IPS-15b (cell line): ENCODE measurements around the gene RPA1.
A peak's percentile ranks its signal among the peaks of the same experiment; 100 is the strongest.

Experiments used
- H3K27me3 ChIP-seq: one replicate; pipeline ENCODE4 v1.6.1; 2013; ENCODE audit warnings: low read length; ENCODE audit not compliant: control insufficient read depth, insufficient read depth
- H3K36me3 ChIP-seq: one replicate; pipeline ENCODE4 v1.6.1; 2013; ENCODE audit warnings: low read length; ENCODE audit not compliant: control insufficient read depth, insufficient read depth
- H3K4me1 ChIP-seq: one replicate; pipeline ENCODE4 v1.6.1; 2013; ENCODE audit warnings: mild to moderate bottlenecking, low read length; ENCODE audit not compliant: control insufficient read depth, insufficient read depth
- H3K4me3 ChIP-seq: one replicate; pipeline ENCODE4 v1.5.1; 2013; ENCODE audit warnings: low read depth, low read length
- H3K9ac ChIP-seq: one replicate; pipeline ENCODE4 v1.6.1; 2013; ENCODE audit warnings: low read depth, mild to moderate bottlenecking, low read length
- H3K9me3 ChIP-seq: one replicate; pipeline ENCODE4 v1.6.1; 2013; ENCODE audit warnings: mild to moderate bottlenecking, low read length; ENCODE audit not compliant: control insufficient read depth, insufficient read depth

The RPA1 gene

GRCh38 chr17:1829592-1830257 lies at the start of gene RPA1, which contains the start of gene SMYD4:
Gene RPA1, plus strand, starts transcription at chr17:1830005. Its CDS starts 89 bp downstream, at chr17:1830094.
Gene SMYD4, minus strand, starts transcription at chr17:1829902. Its CDS starts 1,908 bp downstream, at chr17:1827994.
- Histone ChIP-seq H3K9me3 (no peaks in the 10 kb centered on the region), H3K9ac (peak within 1 kb of the TSS; percentile 93), H3K4me1 (no peaks in the 10 kb centered on the region), H3K27me3 (no peaks in the 10 kb centered on the region), H3K36me3 (peaks cover 2% of the 10 kb centered on the region), H3K4me3 (peak within 1 kb of the TSS; percentile 96)

- peaks cover 45% of the 10 kb centered on the region for H3K36me3 ChIP-seq
Measured at GRCh38 chr17:1782171-1782567, 47.6 kb upstream of the RPA1 start.

GRCh38 chr17:1783271-1783670 lies 46.5 kb upstream of the RPA1 start:
- Histone ChIP-seq H3K4me1 (no peaks in the 10 kb centered on the region), H3K9ac (no peak overlapping the region), H3K36me3 (peaks cover 46% of the 10 kb centered on the region), H3K27me3 (no peaks in the 10 kb centered on the region), H3K4me3 (no peak overlapping the region), H3K9me3 (no peaks in the 10 kb centered on the region)

More at GRCh38 chr17:1782171-1782567, 47.6 kb upstream of the RPA1 start:
- no peak overlapping the region for H3K4me3 ChIP-seq
- H3K9me3 ChIP-seq = no peaks in the 10 kb centered on the region
- no peaks in the 10 kb centered on the region for H3K4me1 ChIP-seq
- no peak overlapping the region for H3K9ac ChIP-seq
- no peaks in the 10 kb centered on the region for H3K27me3 ChIP-seq

GRCh38 chr17:1783834-1784611 lies 45.8 kb upstream of the RPA1 start:
- no peak overlapping the region for H3K9ac ChIP-seq
- H3K4me3 ChIP-seq = no peak overlapping the region
- no peaks in the 10 kb centered on the region for H3K4me1 ChIP-seq
- H3K36me3 ChIP-seq = peaks cover 40% of the 10 kb centered on the region
- no peaks in the 10 kb centered on the region for H3K27me3 ChIP-seq
- H3K9me3 ChIP-seq = no peaks in the 10 kb centered on the region

GRCh38 chr17:1785930-1786329 lies 43.9 kb upstream of the RPA1 start:
- Histone ChIP-seq H3K36me3 (peaks cover 37% of the 10 kb centered on the region), H3K9me3 (no peaks in the 10 kb centered on the region), H3K4me1 (no peaks in the 10 kb centered on the region), H3K9ac (no peak overlapping the region), H3K4me3 (no peak overlapping the region), H3K27me3 (no peaks in the 10 kb centered on the region)

GRCh38 chr17:1786708-1787107 lies 43.1 kb upstream of the RPA1 start:
- H3K4me1 ChIP-seq = no peaks in the 10 kb centered on the region

GRCh38 chr17:1787301-1787902 lies 42.4 kb upstream of the RPA1 start:
- H3K4me3 ChIP-seq = no peak overlapping the region
- no peak overlapping the region for H3K9ac ChIP-seq
- H3K4me1 ChIP-seq = no peaks in the 10 kb centered on the region
- H3K9me3 ChIP-seq = no peaks in the 10 kb centered on the region
- no peaks in the 10 kb centered on the region for H3K27me3 ChIP-seq
- peaks cover 31% of the 10 kb centered on the region for H3K36me3 ChIP-seq

More at GRCh38 chr17:1786708-1787107, 43.1 kb upstream of the RPA1 start:
- H3K4me3 ChIP-seq = no peak overlapping the region
- no peak overlapping the region for H3K9ac ChIP-seq
- no peaks in the 10 kb centered on the region for H3K9me3 ChIP-seq
- peaks cover 37% of the 10 kb centered on the region for H3K36me3 ChIP-seq
- H3K27me3 ChIP-seq = no peaks in the 10 kb centered on the region

GRCh38 chr17:1789936-1790335 lies 39.9 kb upstream of the RPA1 start:
- Histone ChIP-seq H3K4me3 (no peak overlapping the region), H3K9ac (no peak overlapping the region), H3K4me1 (no peaks in the 10 kb centered on the region), H3K27me3 (no peaks in the 10 kb centered on the region), H3K9me3 (no peaks in the 10 kb centered on the region), H3K36me3 (peaks cover 18% of the 10 kb centered on the region)

GRCh38 chr17:1792495-1793446 lies 37.0 kb upstream of the RPA1 start:
- no peaks in the 10 kb centered on the region for H3K9me3 ChIP-seq
- no peaks in the 10 kb centered on the region for H3K36me3 ChIP-seq
- H3K27me3 ChIP-seq = no peaks in the 10 kb centered on the region
- H3K4me1 ChIP-seq = no peaks in the 10 kb centered on the region
- H3K9ac ChIP-seq = no peak overlapping the region
- H3K4me3 ChIP-seq = no peak overlapping the region

- Histone ChIP-seq H3K36me3 (peaks cover 2% of the 10 kb centered on the region), H3K4me3 (no peak overlapping the region), H3K27me3 (no peaks in the 10 kb centered on the region), H3K9me3 (no peaks in the 10 kb centered on the region), H3K4me1 (no peaks in the 10 kb centered on the region), H3K9ac (no peak overlapping the region)
Measured at GRCh38 chr17:1793447-1793806, 36.4 kb upstream of the RPA1 start.

- H3K4me3 ChIP-seq = no peak overlapping the region
- no peaks in the 10 kb centered on the region for H3K9me3 ChIP-seq
- no peaks in the 10 kb centered on the region for H3K27me3 ChIP-seq
- no peaks in the 10 kb centered on the region for H3K4me1 ChIP-seq
- H3K9ac ChIP-seq = no peak overlapping the region
- H3K36me3 ChIP-seq = peaks cover 7% of the 10 kb centered on the region
Measured at GRCh38 chr17:1796800-1797199, 33.0 kb upstream of the RPA1 start.
